Liver (tissue), 9 donors: ENCODE results near the gene NMNAT1. TPM values are rescaled to one million over a fixed set of nuclear protein-coding genes. Genes with fewer than 3 reads are reported as not detected.
"Not testable (repeated sequence)": the region's sequence is repeated elsewhere in the genome, so short reads cannot be mapped to it uniquely, and the experiment has no call there.

ENCODE experiments used
- DNase-seq: peaks from one replicate; pipeline ENCODE4 v3.0.0-alpha.2; 2017; ENCODE audit warnings: low spot score
- H3K27ac ChIP-seq, 2 donors: one replicate each; pipeline ENCODE4 v1.7.0; 2013; ENCODE audit warnings: inconsistent platforms in 2 of 2, low read length in 2 of 2, control low read depth in 1 of 2, low read depth in 1 of 2, mild to moderate bottlenecking in 1 of 2
- H3K27me3 ChIP-seq, 4 donors: one replicate each; pipeline versions ENCODE4 v1.6.1 to v1.7.0; 2013; ENCODE audit warnings: low read length in 3 of 4, inconsistent platforms in 1 of 4, mild to moderate bottlenecking in 1 of 4, moderate library complexity in 1 of 4; ENCODE audit not compliant: control insufficient read depth in 4 of 4, insufficient read depth in 4 of 4
- H3K36me3 ChIP-seq, 4 donors: one replicate each; pipeline versions ENCODE4 v1.6.1 to v1.7.0; 2013; ENCODE audit warnings: low read length in 3 of 4, mild to moderate bottlenecking in 3 of 4, low read depth in 1 of 4, moderate library complexity in 1 of 4; ENCODE audit not compliant: control insufficient read depth in 4 of 4, insufficient read depth in 3 of 4
- H3K4me1 ChIP-seq, 4 donors: one replicate each; pipeline versions ENCODE4 v1.6.1 to v1.7.0; 2013; ENCODE audit warnings: low read length in 3 of 4, mild to moderate bottlenecking in 3 of 4, moderate library complexity in 1 of 4; ENCODE audit not compliant: control insufficient read depth in 4 of 4, insufficient read depth in 4 of 4
- H3K4me3 ChIP-seq, 3 donors: one replicate each; pipeline versions ENCODE4 v1.6.1 to v1.7.0; 2013; ENCODE audit warnings: low read length in 3 of 3, control low read depth in 1 of 3, low read depth in 1 of 3, mild to moderate bottlenecking in 1 of 3
- H3K9ac ChIP-seq, 2 donors: one replicate each; pipeline ENCODE4 v1.7.0; 2013; ENCODE audit warnings: low read length in 2 of 2, mild to moderate bottlenecking in 2 of 2, moderate library complexity in 2 of 2, control low read depth in 1 of 2, low read depth in 1 of 2
- H3K9me3 ChIP-seq, 4 donors: one replicate each; pipeline versions ENCODE4 v1.6.1 to v1.7.0; 2013; ENCODE audit warnings: low read length in 3 of 4; ENCODE audit not compliant: control insufficient read depth in 4 of 4
- ATF3 ChIP-seq: IDR thresholded peaks from 2 replicates; pipeline ENCODE4 v1.6.1; 2016; ENCODE audit warnings: antibody characterized with exemption
- EGR1 ChIP-seq, 2 donors: IDR thresholded peaks; 2 replicates each; pipeline ENCODE4 v1.6.1; 2016 to 2018; ENCODE audit warnings: antibody characterized with exemption in 2 of 2, low read depth in 2 of 2
- FOXA1 ChIP-seq: IDR thresholded peaks from 2 replicates; pipeline ENCODE4 v1.6.1; 2016; ENCODE audit warnings: antibody characterized with exemption
- FOXA2 ChIP-seq: IDR thresholded peaks from 2 replicates; pipeline ENCODE4 v1.6.1; 2016; ENCODE audit warnings: antibody characterized with exemption
- GABPA ChIP-seq, 2 donors: IDR thresholded peaks in 1 of 2; conservative IDR thresholded peaks in 1 of 2; 2 replicates each; pipeline ENCODE4 v1.6.1; 2016; ENCODE audit warnings: antibody characterized with exemption in 2 of 2, mild to moderate bottlenecking in 1 of 2, moderate library complexity in 1 of 2
- JUND ChIP-seq, 2 donors: IDR thresholded peaks; 2 replicates each; pipeline ENCODE4 v1.6.1; 2016; ENCODE audit warnings: antibody characterized with exemption in 2 of 2
- NR2F2 ChIP-seq: IDR thresholded peaks from 2 replicates; pipeline ENCODE4 v1.6.1; 2016; ENCODE audit warnings: antibody characterized with exemption
- RAD21 ChIP-seq, 2 donors: IDR thresholded peaks; 2 replicates each; pipeline ENCODE4 v1.6.1; 2016; ENCODE audit warnings: antibody characterized with exemption in 2 of 2, mild to moderate bottlenecking in 2 of 2
- REST ChIP-seq: IDR thresholded peaks from 2 replicates; pipeline ENCODE4 v1.6.1; 2016; ENCODE audit warnings: antibody characterized with exemption, mild to moderate bottlenecking
- RXRA ChIP-seq, 2 donors: IDR thresholded peaks; 2 replicates each; pipeline ENCODE4 v1.6.1; 2017 to 2018; ENCODE audit warnings: antibody characterized with exemption in 2 of 2, mild to moderate bottlenecking in 1 of 2
- SP1 ChIP-seq: IDR thresholded peaks from 2 replicates; pipeline ENCODE4 v1.6.1; 2018; ENCODE audit warnings: antibody characterized with exemption, mild to moderate bottlenecking
- YY1 ChIP-seq: IDR thresholded peaks from 2 replicates; pipeline ENCODE4 v1.6.1; 2016; ENCODE audit warnings: antibody characterized with exemption, mild to moderate bottlenecking
- ZBTB33 ChIP-seq: IDR thresholded peaks from 2 replicates; pipeline ENCODE4 v1.6.1; 2016; ENCODE audit warnings: antibody characterized with exemption
- WGBS: extraction: QIAGEN DNeasy Blood & Tissue Kit; methylation state at CpG from one replicate; pipeline ENCODE4 v1.1.7; 2013; 5-methylcytosine and 5-hydroxymethylcytosine counted together
- polyA plus RNA-seq, 2 donors: library from polyadenylated mRNA; stranded (reverse) in 1 of 2; unstranded in 1 of 2; fragments of 200-250 nt in 1 of 2; fragments of >200 nt in 1 of 2; fragmentation: Nextera tagmentation in 1 of 2; extraction: Ambion mirVana in 1 of 2; gene quantifications; one replicate each; pipeline versions ENCODE4 v1.2.1 to v1.2.3, GENCODE V29; 2013 to 2015
- total RNA-seq, 2 donors: library from RNA; depleted of rRNA; stranded (reverse); fragments of >200 nt; gene quantifications; one replicate each; pipeline ENCODE4 v1.2.3, GENCODE V29; 2014
- donor health status: healthy.
- donor health status: healthy.
- donor health status: healthy.
- donor health status: healthy.
- donor health status: healthy.

NMNAT1 gene
- total and polyA plus RNA-seq, 4 donors, result 5.2 to 7.4 (median 5.6) TPM

- H3K9ac ChIP-seq, result no peak overlapping the region
- no peak for DNase-seq
- TF ChIP-seq NR2F2, result no peak
- peak in 1 of 2 donors; percentile 1 for TF ChIP-seq RXRA (IDR thresholded peaks at IDR 0.05)
- no peaks in the 10 kb centered on the region for H3K36me3 ChIP-seq
- H3K27me3 ChIP-seq, result no peaks in the 10 kb centered on the region
- WGBS, result 79% methylated on average over 2 of the region's 2 CpGs
- H3K27ac ChIP-seq, result no peak overlapping the region
- H3K4me1 ChIP-seq, result peaks cover 3 to 21% (median 11%) of the 10 kb centered on the region in 4 donors
- H3K4me3 ChIP-seq, result no peak overlapping the region
- no peaks in the 10 kb centered on the region for H3K9me3 ChIP-seq
These were observed 28.7 kb upstream of the NMNAT1 start for GRCh38 chr1:9914610-9914937.

- TF ChIP-seq GABPA (IDR thresholded peaks at IDR 0.05 in 1 of 2, conservative IDR thresholded peaks at IDR 0.05 in 1 of 2), result no peak
- TF ChIP-seq NR2F2, result no peak
- TF ChIP-seq FOXA1, result no peak
- TF ChIP-seq ZBTB33, result no peak
- TF ChIP-seq FOXA2, result no peak
- TF ChIP-seq REST, result no peak
- TF ChIP-seq RAD21 (IDR thresholded peaks at IDR 0.05), result no peak
- no peak for TF ChIP-seq JUND (IDR thresholded peaks at IDR 0.05)
- H3K4me1 ChIP-seq, result peaks cover 0 to 12% (median 4%) of the 10 kb centered on the region in 4 donors
- H3K36me3 ChIP-seq, result no peaks in the 10 kb centered on the region
- WGBS, result 92% methylated on average over 2 of the region's 2 CpGs
- no peaks in the 10 kb centered on the region for H3K27me3 ChIP-seq
- no peak overlapping the region for H3K4me3 ChIP-seq
- no peak for DNase-seq
- no peaks in the 10 kb centered on the region for H3K9me3 ChIP-seq
- no peak overlapping the region for H3K9ac ChIP-seq
- H3K27ac ChIP-seq, result no peak overlapping the region
These were observed 26.8 kb upstream of the NMNAT1 start for GRCh38 chr1:9916452-9916851.

GRCh38 chr1:9917495-9917894, 25.8 kb upstream of the NMNAT1 start:
- H3K9ac ChIP-seq, H3K36me3 ChIP-seq, H3K9me3 ChIP-seq, H3K4me1 ChIP-seq, H3K27me3 ChIP-seq, H3K27ac ChIP-seq, H3K4me3 ChIP-seq, DNase-seq: not testable (repeated sequence)
- 94% methylated on average over 3 of the region's 3 CpGs for WGBS

GRCh38 chr1:9917901-9918300, 25.4 kb upstream of the NMNAT1 start:
- H3K4me1 ChIP-seq, result peaks cover 0 to 6% (median 4%) of the 10 kb centered on the region in 4 donors
- TF ChIP-seq RXRA (IDR thresholded peaks at IDR 0.05) (no peak), ZBTB33 (no peak), ATF3 (no peak), YY1 (no peak), SP1 (no peak), JUND (IDR thresholded peaks at IDR 0.05) (no peak), NR2F2 (no peak), RAD21 (IDR thresholded peaks at IDR 0.05) (no peak), EGR1 (IDR thresholded peaks at IDR 0.05; ENCODE audit: low read depth in 2 of 2) (no peak), FOXA1 (no peak)

More at GRCh38 chr1:9917901-9918300, 25.4 kb upstream of the NMNAT1 start:
- H3K4me3 ChIP-seq, result no peak overlapping the region
- DNase-seq, result no peak
- H3K27me3 ChIP-seq, result no peaks in the 10 kb centered on the region
- WGBS, result 82% methylated on average over 1 of the region's 1 CpG
- no peaks in the 10 kb centered on the region for H3K36me3 ChIP-seq
- H3K27ac ChIP-seq, result no peak overlapping the region
- no peak overlapping the region for H3K9ac ChIP-seq
- H3K9me3 ChIP-seq, result no peaks in the 10 kb centered on the region
